GM12878 (cell line): ENCODE measurements around the gene SYCE1. TPM values are rescaled to one million over a fixed set of nuclear protein-coding genes. Genes with fewer than 3 reads are reported as not detected.
A peak's percentile ranks its signal among the peaks of the same experiment; 100 is the strongest.

Experiments used
- ATAC-seq: fragments of 200-7000 bp; cut with Tn5 transposase; 3 replicates; pipeline ENCODE4 v1.9.1; 2020; ENCODE audit warnings: mild to moderate bottlenecking, moderate library complexity
- BruUV-seq: library from RNA; stranded (reverse); fragments of 400-500 nt; replicated peaks from 2 replicates; lab custom pipeline; 2021; lab: Mats Ljungman, UMichigan
- CTCF ChIA-PET: fragments of 300-600 bp; sonication (Branson Sonifier 250); formaldehyde crosslinking; extraction: SDS; loops from one replicate; lab custom pipeline; 2021; ENCODE audit warnings: inconsistent platforms; lab: Yijun Ruan, JAX
- POLR2A ChIA-PET: fragments of 350-600 bp; formaldehyde crosslinking; extraction: SDS; loops from one replicate; lab custom pipeline; 2021; ENCODE audit warnings: inconsistent platforms; lab: Charles Lee
- RAD21 ChIA-PET: fragments of 300-600 bp; sonication (Branson Sonifier 250); formaldehyde crosslinking; loops from one replicate; lab custom pipeline; 2023; ENCODE audit warnings: antibody characterized with exemption; ENCODE audit not compliant: unreplicated experiment; lab: Charles Lee
- SMC1A ChIA-PET: fragments of 300-600 bp; sonication (Branson Sonifier 250); formaldehyde crosslinking; loops from one replicate; lab custom pipeline; 2023; ENCODE audit not compliant: unreplicated experiment, uncharacterized antibody; lab: Charles Lee
- DNase-seq: peaks from one replicate; pipeline ENCODE4 v3.0.0-alpha.2; 2011; ENCODE audit warnings: low read depth, low spot score
- FAIRE-seq: peaks from 3 replicates; lab custom pipeline; 2011; peaks lifted over from hg19 to GRCh38; lab: Jason Lieb, UNC
- H2AFZ ChIP-seq: 2 replicates; pipeline ENCODE4 v1.6.0; 2011; ENCODE audit warnings: low read depth, low read length, control low read depth; ENCODE audit not compliant: control insufficient read depth
- H3K27ac ChIP-seq: 2 replicates; pipeline ENCODE4 v1.5.1; 2011; ENCODE audit warnings: control low read depth; ENCODE audit not compliant: control insufficient read depth, insufficient read depth
- H3K27me3 ChIP-seq, 2 experiments: replicated peaks in 1 of 2; 2 replicates each; pipeline versions ENCODE4 v1.6.0 to v1.6.1; 2011; ENCODE audit warnings: low read length in 1 of 2; ENCODE audit not compliant: control insufficient read depth in 2 of 2, insufficient read depth in 2 of 2
- H3K36me3 ChIP-seq, 2 experiments: 2 replicates each; pipeline ENCODE4 v1.5.1; 2011; ENCODE audit warnings: low read length in 1 of 2; ENCODE audit not compliant: control insufficient read depth in 2 of 2, insufficient read depth in 2 of 2
- H3K4me1 ChIP-seq: 2 replicates; pipeline ENCODE4 v1.6.1; 2011; ENCODE audit warnings: mild to moderate bottlenecking, low read length, moderate library complexity, mixed read lengths; ENCODE audit not compliant: control insufficient read depth, insufficient read depth
- H3K4me2 ChIP-seq: 2 replicates; pipeline ENCODE4 v1.6.0; 2011; ENCODE audit warnings: control low read depth; ENCODE audit not compliant: control insufficient read depth, insufficient read depth
- H3K4me3 ChIP-seq: fragments of 200-600 bp; sonication (generic); 2 replicates; pipeline ENCODE4 v1.5.1; 2016
- H3K79me2 ChIP-seq: 2 replicates; pipeline ENCODE4 v1.6.0; 2011; ENCODE audit warnings: low read length; ENCODE audit not compliant: control insufficient read depth, insufficient read depth
- H3K9ac ChIP-seq: 2 replicates; pipeline ENCODE4 v1.8.0; 2011; ENCODE audit warnings: low read length, control low read depth, mixed read lengths; ENCODE audit not compliant: control insufficient read depth, insufficient read depth
- H3K9me3 ChIP-seq: replicated peaks from 3 replicates; pipeline ENCODE4 v1.5.1; 2011; ENCODE audit warnings: mild to moderate bottlenecking, low read length; ENCODE audit not compliant: control insufficient read depth, insufficient read depth
- H4K20me1 ChIP-seq: 2 replicates; pipeline ENCODE4 v1.6.0; 2011; ENCODE audit not compliant: control insufficient read depth, insufficient read depth
- ATF7 ChIP-seq: fragments of 450-650 bp; IDR thresholded peaks from 2 replicates; pipeline ENCODE4 v1.6.1; 2016; ENCODE audit warnings: low read depth, mild to moderate bottlenecking
- BCL3 ChIP-seq: IDR thresholded peaks from 2 replicates; pipeline ENCODE4 v1.6.1; 2011; ENCODE audit warnings: borderline replicate concordance, low read depth, mild to moderate bottlenecking, moderate library complexity, low read length; ENCODE audit not compliant: insufficient read depth, poor library complexity, severe bottlenecking
- CEBPZ ChIP-seq: fragments of 150-350 bp; IDR thresholded peaks from 2 replicates; pipeline ENCODE4 v1.6.1; 2016; ENCODE audit warnings: low read depth, low read length
- CHD4 ChIP-seq: fragments of 200-600 bp; sonication (generic); IDR thresholded peaks from 2 replicates; pipeline ENCODE4 v1.6.1; 2016; ENCODE audit warnings: mild to moderate bottlenecking
- CREM ChIP-seq: IDR thresholded peaks from 2 replicates; pipeline ENCODE4 v1.6.1; 2014; ENCODE audit warnings: antibody characterized with exemption, low read depth
- DPF2 ChIP-seq: fragments of 450-650 bp; IDR thresholded peaks from 2 replicates; pipeline ENCODE4 v1.6.1; 2017; ENCODE audit warnings: mild to moderate bottlenecking
- FOXM1 ChIP-seq: IDR thresholded peaks from 2 replicates; pipeline ENCODE4 v1.6.1; 2012; ENCODE audit warnings: low read depth, mild to moderate bottlenecking, inconsistent platforms, low read length, moderate library complexity
- GABPA ChIP-seq: IDR thresholded peaks from 2 replicates; pipeline ENCODE4 v1.6.1; 2014; ENCODE audit warnings: antibody characterized with exemption, low read depth, mild to moderate bottlenecking, inconsistent platforms
- MTA3 ChIP-seq: IDR thresholded peaks from 2 replicates; pipeline ENCODE4 v1.6.1; 2012; ENCODE audit warnings: low read length, inconsistent platforms, borderline replicate concordance
- MXI1 ChIP-seq: fragments of 150-350 bp; IDR thresholded peaks from 2 replicates; pipeline ENCODE4 v1.6.1; 2011; ENCODE audit warnings: low read depth, mild to moderate bottlenecking, inconsistent platforms, low read length, improper control_type of control experiment
- NBN ChIP-seq: fragments of 450-650 bp; IDR thresholded peaks from 2 replicates; pipeline ENCODE4 v1.6.1; 2016
- NFIC ChIP-seq: IDR thresholded peaks from 2 replicates; pipeline ENCODE4 v1.6.1; 2012; ENCODE audit warnings: low read depth, mild to moderate bottlenecking, inconsistent platforms, low read length, moderate library complexity
- NFXL1 ChIP-seq: fragments of 450-650 bp; IDR thresholded peaks from 2 replicates; pipeline ENCODE4 v1.6.1; 2017; ENCODE audit warnings: antibody characterized with exemption, mild to moderate bottlenecking, borderline replicate concordance
- POU2F2 ChIP-seq: IDR thresholded peaks from 3 replicates; pipeline ENCODE4 v1.6.1; 2011; ENCODE audit warnings: low read depth, mild to moderate bottlenecking, low read length, borderline replicate concordance
- RBBP5 ChIP-seq: fragments of 200-600 bp; sonication (generic); conservative IDR thresholded peaks from 2 replicates; pipeline ENCODE4 v1.6.1; 2016
- SREBF2 ChIP-seq: IDR thresholded peaks from 2 replicates; pipeline ENCODE4 v1.6.1; 2012; ENCODE audit warnings: mild to moderate bottlenecking, low read length
- STAT3 ChIP-seq: IDR thresholded peaks from 2 replicates; pipeline ENCODE4 v1.6.1; 2011; ENCODE audit warnings: low read depth, low read length, improper control_type of control experiment
- TARDBP ChIP-seq: IDR thresholded peaks from 2 replicates; pipeline ENCODE4 v1.6.1; 2016; ENCODE audit warnings: borderline replicate concordance
- YY1 ChIP-seq: IDR thresholded peaks from 2 replicates; pipeline ENCODE4 v1.6.1; 2011; ENCODE audit warnings: low read depth, mild to moderate bottlenecking, low read length
- ZNF207 ChIP-seq: fragments of 450-650 bp; IDR thresholded peaks from 2 replicates; pipeline ENCODE4 v1.6.1; 2014; ENCODE audit warnings: antibody characterized with exemption, mild to moderate bottlenecking, borderline replicate concordance
- WGBS: methylation state at CpG from one replicate; pipeline ENCODE4 v1.1.6; 2016; ENCODE audit warnings: low lambda C conversion rate; ENCODE audit not compliant: insufficient replicate concordance, insufficient coverage; ENCODE audit errors: missing lambda C conversion rate; 5-methylcytosine and 5-hydroxymethylcytosine counted together
- in situ Hi-C: fragments of 300-500 bp; cut with MboI; formaldehyde crosslinking; loops from 9 replicates; pipeline ENCODE4 v1.14.3; 2018; ENCODE audit warnings: mixed read lengths
- intact Hi-C: fragments of 100-400 bp; cut with micrococcal nuclease; formaldehyde crosslinking; loops from one replicate; pipeline ENCODE4 v1.14.2; 2022; ENCODE audit not compliant: unreplicated experiment
- polyA plus RNA-seq, 11 experiments: library from polyadenylated mRNA; depleted of rRNA in 4 of 11; unstranded in 6 of 11; stranded (reverse) in 5 of 11; fragments of >200 nt; fragmentation: Nextera tagmentation in 4 of 11; fragmentation: Illumina TruSeq in 1 of 11; extraction: Ambion mirVana in 4 of 11; extraction: Trizol in 1 of 11; gene quantifications; 1 replicate in 1 of 11; 2 replicates in 10 of 11; pipeline versions ENCODE4 v1.2.1 to v1.2.3, GENCODE V29; 2011 to 2016; ENCODE audit warnings: inconsistent platforms in 2 of 11, missing spikeins in 2 of 11, low read depth in 1 of 11
- total RNA-seq, 4 experiments: library from RNA; depleted of rRNA in 3 of 4; stranded (reverse); fragments of >200 nt in 3 of 4; fragmentation: Illumina TruSeq in 1 of 4; extraction: Trizol in 1 of 4; gene quantifications; 2 replicates each; pipeline versions ENCODE4 v1.2.1 to v1.2.3, GENCODE V29; 2013 to 2021

SYCE1 gene
- total and polyA plus RNA-seq, 10 of the 15 experiments (the other 5 are each of a cell fraction or from before 2014, with no cell fraction given): not detected

- TF ChIP-seq MTA3: no peak
Observed at GRCh38 chr10:133523631-133524203, 41.7 kb downstream of the SYCE1 start (continued).

- WGBS: under 1% methylated on average over 33 of the region's 33 CpGs
- RAD21 ChIA-PET: interaction anchor here (1.0 kb wide), 1 partner anchor 242 kb away, joined by 3 read pairs; no protein-coding TSS in a partner anchor
- H3K4me3 ChIP-seq: peak overlapping the region; percentile 20; the same call in 1 of the 2 replicates
- no peak for TF ChIP-seq CREM
- 0 out of 2 replicates have a peak, but pooled peaks have one; percentile 17 for TF ChIP-seq DPF2
- no peak for TF ChIP-seq RBBP5
- TF ChIP-seq CHD4: no peak
- TF ChIP-seq BCL3: no peak
- no peak for TF ChIP-seq NFXL1
- 0 out of 2 replicates have a peak, but pooled peaks have one; percentile 38 for TF ChIP-seq YY1
- no peak for TF ChIP-seq MXI1
- no peak for TF ChIP-seq SREBF2
- TF ChIP-seq FOXM1: no peak
- TF ChIP-seq NFIC: no peak
- peak; percentile 54; the same call in 1 of the 2 replicates for TF ChIP-seq GABPA
- TF ChIP-seq ZNF207: no peak
- TF ChIP-seq ATF7: no peak
- no peak for TF ChIP-seq TARDBP
- TF ChIP-seq POU2F2: 0 out of 3 replicates have a peak, but pooled peaks have one; percentile 15
- TF ChIP-seq STAT3: no peak
- no peak for TF ChIP-seq NBN
- TF ChIP-seq CEBPZ: no peak
Observed at GRCh38 chr10:133520193-133520738, 45.1 kb downstream of the SYCE1 start.

More at GRCh38 chr10:133520193-133520738, 45.1 kb downstream of the SYCE1 start:
- no TSS peak for BruUV-seq
- peak overlapping the region; percentile 92 for H3K4me2 ChIP-seq
- in situ Hi-C loops (no loop called here), intact Hi-C loops (loop anchor here (2.0 kb wide), 1 partner anchor 81 kb away; no protein-coding TSS in a partner anchor)
- H3K27ac ChIP-seq: no peak overlapping the region
- H4K20me1 ChIP-seq: no peaks in the 10 kb centered on the region
- CTCF ChIA-PET: interaction anchor here (0.9 to 4.4 kb wide), 5 partner anchors 81 to 213 kb away, joined by 3 to 24 read pairs (median 4); no protein-coding TSS in a partner anchor
- H3K9me3 ChIP-seq: no peaks in the 10 kb centered on the region; the same call in 2 of the 3 replicates
- FAIRE-seq (peak; percentile 13), ATAC-seq (peak; percentile 100), DNase-seq (peak; percentile 16)
- H3K36me3 ChIP-seq: no peaks in the 10 kb centered on the region
- H3K27me3 ChIP-seq: no peaks in the 10 kb centered on the region
- SMC1A ChIA-PET: interaction anchor here (1.2 kb wide), 1 partner anchor 14 kb away, joined by 3 read pairs; no protein-coding TSS in a partner anchor
- H2AFZ ChIP-seq: peak overlapping the region; percentile 90
- POLR2A ChIA-PET: no interaction called here
- no peaks in the 10 kb centered on the region for H3K79me2 ChIP-seq
- peak overlapping the region; percentile 57 for H3K9ac ChIP-seq
- no peaks in the 10 kb centered on the region for H3K4me1 ChIP-seq
